Transverse colon (tissue), 4 donors: ENCODE results near the gene ADRB1. TPM values are rescaled to one million over a fixed set of nuclear protein-coding genes. Genes with fewer than 3 reads are reported as not detected.

Source experiments
- DNase-seq: peaks from one replicate; pipeline ENCODE4 v3.0.0-alpha.2; 2019
- H3K27ac ChIP-seq, 4 donors: fragments of 200-600 bp; sonication (generic); 2 replicates each; pipeline ENCODE4 v1.5.1; 2016 to 2018; ENCODE audit warnings: inconsistent platforms in 4 of 4
- H3K27me3 ChIP-seq: fragments of 200-600 bp; sonication (generic); 2 replicates; pipeline ENCODE4 v1.5.1; 2017; ENCODE audit warnings: inconsistent platforms
- H3K36me3 ChIP-seq, 4 donors: fragments of 200-600 bp; sonication (generic); 2 replicates each; pipeline ENCODE4 v1.5.1; 2017 to 2019; ENCODE audit warnings: inconsistent platforms in 4 of 4
- H3K4me1 ChIP-seq, 4 donors: fragments of 200-600 bp; sonication (generic); 2 replicates each; pipeline ENCODE4 v1.5.1; 2017 to 2020; ENCODE audit warnings: inconsistent platforms in 4 of 4
- H3K4me3 ChIP-seq, 4 donors: fragments of 200-600 bp; sonication (generic); 1 replicate in 1 of 4; 2 replicates in 3 of 4; pipeline versions ENCODE4 v1.5.1 to v1.6.1; 2017 to 2019; ENCODE audit warnings: inconsistent platforms in 4 of 4
- H3K9me3 ChIP-seq, 2 donors: fragments of 200-600 bp; sonication (generic); 2 replicates each; pipeline ENCODE4 v1.5.1; 2017 to 2019; ENCODE audit warnings: inconsistent platforms in 2 of 2
- CTCF ChIP-seq, 5 experiments: fragments of 200-600 bp in 3 of 5; fragments of 450-650 bp in 2 of 5; sonication (generic) in 3 of 5; IDR thresholded peaks; 1 replicate in 2 of 5; 2 replicates in 3 of 5; pipeline ENCODE4 v1.5.1; 2016 to 2017; ENCODE audit warnings: antibody characterized with exemption in 5 of 5, inconsistent platforms in 3 of 5, mild to moderate bottlenecking in 2 of 5, moderate library complexity in 1 of 5
- EP300 ChIP-seq: sonication (generic); formaldehyde crosslinking; IDR thresholded peaks from one replicate; pipeline ENCODE4 v1.6.1; 2017; ENCODE audit warnings: antibody characterized with exemption, low read depth
- POLR2A ChIP-seq: fragments of 450-650 bp; IDR thresholded peaks from one replicate; pipeline ENCODE4 v1.6.1; 2016; ENCODE audit warnings: antibody characterized with exemption, mild to moderate bottlenecking, moderate library complexity
- POLR2AphosphoS5 ChIP-seq, 3 donors: sonication (generic); formaldehyde crosslinking; IDR thresholded peaks; one replicate each; pipeline ENCODE4 v1.6.1; 2016; ENCODE audit warnings: antibody characterized with exemption in 3 of 3
- WGBS, 2 donors: methylation state at CpG; one replicate each; pipeline ENCODE4 v1.1.5; 2018; ENCODE audit warnings: low coverage in 1 of 2; 5-methylcytosine and 5-hydroxymethylcytosine counted together
- in situ Hi-C, 4 donors: fragments of 200-750 bp; cut with MboI; loops; one replicate each; pipeline versions ENCODE4 v1.15.0 to v1.15.1; 2017; ENCODE audit warnings: low sequenced_read_pairs in 3 of 4, low pct_ligation_motif_present in 1 of 4, low pct_unique_long_range_greater_than_20kb in 1 of 4
- intact Hi-C: fragments of 100-400 bp; cut with DNase I; formaldehyde crosslinking; loops from one replicate; pipeline ENCODE4 v1.15.1; 2023; ENCODE audit warnings: low total_unique reads
- total RNA-seq, 4 donors: library from RNA; depleted of rRNA; stranded (reverse); fragments of >200 nt; gene quantifications; one replicate each; pipeline ENCODE4 v1.1.0, GENCODE V29; 2016

The ADRB1 gene
- total RNA-seq, 4 donors from 2014 or later: 1.2 to 1.9 (median 1.4) TPM; not detected in 1

- in situ Hi-C loops (no loop called here), intact Hi-C loops (no loop called here)
- WGBS, 2 donors: 23 to 47% methylated on average over 4 to 7 of the region's 7 CpGs
- DNase-seq: no peak
- Histone ChIP-seq H3K4me1 (peaks cover 0 to 12% (median 3%) of the 10 kb centered on the region in 4 donors), H3K9me3 (no peaks in the 10 kb centered on the region), H3K27me3 (no peaks in the 10 kb centered on the region), H3K4me3 (no peak overlapping the region), H3K36me3 (no peaks in the 10 kb centered on the region), H3K27ac (peak overlapping the region in 1 of 4 donors; percentile 2)
- TF ChIP-seq CTCF (IDR thresholded peaks at IDR 0.05) (no peak), POLR2AphosphoS5 (IDR thresholded peaks at IDR 0.05) (no peak), EP300 (no peak), POLR2A (no peak)
Measured at GRCh38 chr10:114026189-114027040, 17.3 kb upstream of the ADRB1 start.

- in situ Hi-C loops: no loop called here
- no peaks in the 10 kb centered on the region for H3K9me3 ChIP-seq
- H3K4me1 ChIP-seq: peaks cover 0 to 12% (median 3%) of the 10 kb centered on the region in 4 donors
- TF ChIP-seq POLR2AphosphoS5 (IDR thresholded peaks at IDR 0.05): no peak
- no peak for TF ChIP-seq CTCF (IDR thresholded peaks at IDR 0.05)
- no peak for TF ChIP-seq POLR2A
- TF ChIP-seq EP300: no peak
- no peak for DNase-seq
- no peaks in the 10 kb centered on the region for H3K36me3 ChIP-seq
- no peaks in the 10 kb centered on the region for H3K27me3 ChIP-seq
- no peak overlapping the region for H3K4me3 ChIP-seq
- intact Hi-C loops: no loop called here
- H3K27ac ChIP-seq: peak overlapping the region in 1 of 4 donors; percentile 2
- 25 to 43% methylated on average over 1 to 2 of the region's 2 CpGs for WGBS, 2 donors
Measured at GRCh38 chr10:114027041-114027394, 16.6 kb upstream of the ADRB1 start.

- H3K4me1 ChIP-seq: peaks cover 0 to 12% (median 3%) of the 10 kb centered on the region in 4 donors
- WGBS, 2 donors: 71 to 79% methylated on average over 2 to 3 of the region's 3 CpGs
- in situ Hi-C loops (no loop called here), intact Hi-C loops (no loop called here)
- no peaks in the 10 kb centered on the region for H3K9me3 ChIP-seq
- no peak for DNase-seq
- no peak overlapping the region for H3K4me3 ChIP-seq
- no peaks in the 10 kb centered on the region for H3K27me3 ChIP-seq
- no peak overlapping the region for H3K27ac ChIP-seq
- no peak for TF ChIP-seq POLR2AphosphoS5 (IDR thresholded peaks at IDR 0.05)
- TF ChIP-seq POLR2A: no peak
- no peak for TF ChIP-seq EP300
- TF ChIP-seq CTCF (IDR thresholded peaks at IDR 0.05): no peak
- H3K36me3 ChIP-seq: no peaks in the 10 kb centered on the region
Measured at GRCh38 chr10:114027951-114028350, 15.7 kb upstream of the ADRB1 start.

- no peaks in the 10 kb centered on the region for H3K36me3 ChIP-seq
- H3K4me3 ChIP-seq: no peak overlapping the region
- peaks cover 0 to 12% (median 3%) of the 10 kb centered on the region in 4 donors for H3K4me1 ChIP-seq
- H3K27ac ChIP-seq: no peak overlapping the region
- TF ChIP-seq POLR2A: no peak
- no peak for TF ChIP-seq CTCF (IDR thresholded peaks at IDR 0.05)
- TF ChIP-seq POLR2AphosphoS5 (IDR thresholded peaks at IDR 0.05): no peak
- no peak for TF ChIP-seq EP300
- intact Hi-C loops (no loop called here), in situ Hi-C loops (no loop called here)
- H3K27me3 ChIP-seq: no peaks in the 10 kb centered on the region
- WGBS, 2 donors: 80 to 84% methylated on average over 1 to 4 of the region's 4 CpGs
- no peaks in the 10 kb centered on the region for H3K9me3 ChIP-seq
- DNase-seq: no peak
Measured at GRCh38 chr10:114028425-114028824, 15.2 kb upstream of the ADRB1 start.
